WERI-Rb-1 (cell line): ENCODE results near the gene STYXL1.
A peak's percentile ranks its signal among the peaks of the same experiment; 100 is the strongest.

ENCODE experiments used
- DNase-seq: peaks from one replicate; pipeline ENCODE4 v3.0.0-alpha.2; 2020
- H3K27ac ChIP-seq: fragments of 250-450 bp; sonication (Bioruptor Pico); 2 replicates; pipeline ENCODE4 v1.5.1; 2020; ENCODE audit warnings: mild to moderate bottlenecking, moderate library complexity
- H3K27me3 ChIP-seq: fragments of 250-450 bp; sonication (Bioruptor Pico); 2 replicates; pipeline ENCODE4 v1.5.1; 2021; ENCODE audit warnings: mild to moderate bottlenecking, low read depth, moderate library complexity; ENCODE audit not compliant: insufficient read depth, severe bottlenecking
- H3K36me3 ChIP-seq: fragments of 250-450 bp; sonication (Bioruptor Pico); 2 replicates; pipeline ENCODE4 v1.5.1; 2020; ENCODE audit warnings: mild to moderate bottlenecking, moderate library complexity
- H3K4me3 ChIP-seq: 2 replicates; pipeline ENCODE4 v1.5.1; 2011; ENCODE audit warnings: low read depth, mild to moderate bottlenecking, control low read depth, low read length
- H3K9me3 ChIP-seq: fragments of 250-450 bp; sonication (Bioruptor Pico); 2 replicates; pipeline ENCODE4 v1.5.1; 2021; ENCODE audit warnings: mild to moderate bottlenecking, moderate library complexity; ENCODE audit not compliant: severe bottlenecking
- CTCF ChIP-seq: IDR thresholded peaks from 2 replicates; pipeline ENCODE4 v1.5.1; 2011; ENCODE audit warnings: low read depth, mild to moderate bottlenecking, control low read depth, inconsistent platforms, low read length

The STYXL1 gene

GRCh38 chr7:76002139-76002538 lies 45.7 kb downstream of the STYXL1 start:
- Histone ChIP-seq H3K4me3 (no peak overlapping the region), H3K27me3 (no peaks in the 10 kb centered on the region), H3K27ac (no peak overlapping the region), H3K9me3 (no peaks in the 10 kb centered on the region), H3K36me3 (peaks cover 16% of the 10 kb centered on the region)
- TF ChIP-seq CTCF: no peak
- DNase-seq: no peak

- H3K36me3 ChIP-seq: peaks cover 16% of the 10 kb centered on the region
- H3K27me3 ChIP-seq: no peaks in the 10 kb centered on the region
- no peak overlapping the region for H3K27ac ChIP-seq
- DNase-seq: no peak
- no peak overlapping the region for H3K4me3 ChIP-seq
- TF ChIP-seq CTCF: no peak
- H3K9me3 ChIP-seq: no peaks in the 10 kb centered on the region
Observed at GRCh38 chr7:76000566-76000965, 47.2 kb downstream of the STYXL1 start.

GRCh38 chr7:75998038-75998437 lies 49.8 kb downstream of the STYXL1 start:
- H3K36me3 ChIP-seq: peaks cover 9% of the 10 kb centered on the region
- no peaks in the 10 kb centered on the region for H3K27me3 ChIP-seq
- no peak overlapping the region for H3K4me3 ChIP-seq
- DNase-seq: no peak
- H3K27ac ChIP-seq: no peak overlapping the region
- no peaks in the 10 kb centered on the region for H3K9me3 ChIP-seq
- TF ChIP-seq CTCF: no peak

GRCh38 chr7:75996476-75996875 lies 51.3 kb downstream of the STYXL1 start:
- no peaks in the 10 kb centered on the region for H3K27me3 ChIP-seq
- no peak overlapping the region for H3K4me3 ChIP-seq
- H3K36me3 ChIP-seq: no peaks in the 10 kb centered on the region; the same call in 1 of the 2 replicates
- H3K27ac ChIP-seq: no peak overlapping the region
- H3K9me3 ChIP-seq: no peaks in the 10 kb centered on the region
- no peak for TF ChIP-seq CTCF
- DNase-seq: no peak

- Histone ChIP-seq H3K27me3 (no peaks in the 10 kb centered on the region), H3K36me3 (no peaks in the 10 kb centered on the region; the same call in 1 of the 2 replicates), H3K27ac (no peak overlapping the region), H3K9me3 (no peaks in the 10 kb centered on the region), H3K4me3 (no peak overlapping the region)
- DNase-seq: no peak
- TF ChIP-seq CTCF: no peak
Observed at GRCh38 chr7:75995996-75996395, 51.8 kb downstream of the STYXL1 start.

GRCh38 chr7:75995052-75995471 lies 52.7 kb downstream of the STYXL1 start:
- no peak for TF ChIP-seq CTCF
- Histone ChIP-seq H3K36me3 (no peaks in the 10 kb centered on the region; the same call in 1 of the 2 replicates), H3K9me3 (no peaks in the 10 kb centered on the region), H3K27me3 (no peaks in the 10 kb centered on the region), H3K27ac (peak overlapping the region; percentile 50), H3K4me3 (peak overlapping the region; percentile 79)
- DNase-seq: no peak
